GM10248 (cell line): ENCODE results near the gene TRMT112.
A peak's percentile ranks its signal among the peaks of the same experiment; 100 is the strongest.

ENCODE experiments used
- CTCF ChIA-PET: fragments of 300-600 bp; sonication (Branson Sonifier 250); formaldehyde crosslinking; extraction: SDS; loops from one replicate; lab custom pipeline; 2021; ENCODE audit warnings: antibody characterized with exemption; lab: Yijun Ruan, JAX
- POLR2A ChIA-PET: fragments of 350-650 bp; sonication (Branson Sonifier 250); formaldehyde crosslinking; extraction: SDS; loops from one replicate; lab custom pipeline; 2020; ENCODE audit warnings: antibody characterized with exemption; lab: Yijun Ruan, JAX
- DNase-seq: peaks from one replicate; pipeline ENCODE4 v3.0.0; 2012; ENCODE audit errors: extremely low spot score
- CTCF ChIP-seq: IDR thresholded peaks from 2 replicates; pipeline ENCODE4 v1.5.1; 2012; ENCODE audit warnings: mild to moderate bottlenecking, low read depth; ENCODE audit errors: extremely low read depth, missing control alignments, control extremely low read depth

Gene TRMT112

GRCh38 chr11:64275841-64276240 is 41.5 kb downstream of the TRMT112 start:
- no peak for TF ChIP-seq CTCF
- CTCF ChIA-PET = interaction anchor here (0.9 to 15.3 kb wide), 3 partner anchors 25 to 57 kb away, joined by 3 to 164 read pairs (median 3); partner anchors contain the start of genes CATSPERZ, ESRRA and PLCB3
- DNase-seq = no peak
- POLR2A ChIA-PET = no interaction called here

- CTCF ChIA-PET = interaction anchor here (0.9 to 15.3 kb wide), 3 partner anchors 25 to 57 kb away, joined by 3 to 164 read pairs (median 3); partner anchors contain the start of genes CATSPERZ, ESRRA and PLCB3
- no peak for DNase-seq
- POLR2A ChIA-PET = no interaction called here
- TF ChIP-seq CTCF = no peak
Observed at GRCh38 chr11:64275031-64275800, 42.1 kb downstream of the TRMT112 start.

- ChIA-PET CTCF (interaction anchor here (0.6 to 15.3 kb wide), 6 partner anchors 19 to 65 kb away, joined by 3 to 164 read pairs (median 14); partner anchors contain the start of genes CATSPERZ, ESRRA, FERMT3 and NUDT22), POLR2A (interaction anchor here (0.9 to 2.2 kb wide), 6 partner anchors 15 to 63 kb away, joined by 4 to 8 read pairs (median 6); partner anchors contain the start of genes BAD, FERMT3, FKBP2 and PRDX5)
- peak; percentile 91 for DNase-seq
- TF ChIP-seq CTCF = no peak
Observed at GRCh38 chr11:64269540-64270220, 47.7 kb downstream of the TRMT112 start.

- DNase-seq = peak; percentile 52
- TF ChIP-seq CTCF = no peak
- ChIA-PET CTCF (interaction anchor here (0.7 to 15.3 kb wide), 8 partner anchors 13 to 64 kb away, joined by 3 to 164 read pairs (median 4); partner anchors contain the start of genes CATSPERZ, ESRRA, FERMT3 and NUDT22), POLR2A (interaction anchor here (0.8 to 2.2 kb wide), 6 partner anchors 10 to 63 kb away, joined by 4 to 8 read pairs (median 6); partner anchors contain the start of genes BAD, FERMT3 and FKBP2)
Observed at GRCh38 chr11:64268893-64269539, 48.3 kb downstream of the TRMT112 start.

- TF ChIP-seq CTCF = no peak
- no peak for DNase-seq
- CTCF ChIA-PET = interaction anchor here (0.7 to 15.3 kb wide), 9 partner anchors 13 to 64 kb away, joined by 3 to 164 read pairs (median 4); partner anchors contain the start of genes CATSPERZ, ESRRA, FERMT3 and PLCB3
- POLR2A ChIA-PET = interaction anchor here (0.6 to 2.2 kb wide), 9 partner anchors 9 to 83 kb away, joined by 3 to 8 read pairs (median 5); partner anchors contain the start of genes BAD, FERMT3 and FKBP2
Observed at GRCh38 chr11:64268025-64268892, 49.1 kb downstream of the TRMT112 start.
